K562 (cell line): ENCODE results near the gene HEPACAM.

Experiments
- CBX3 ChIP-seq, 2 experiments: IDR thresholded peaks; 1 replicate in 1 of 2; 2 replicates in 1 of 2; pipeline ENCODE4 v1.6.1; 2012; ENCODE audit warnings: inconsistent platforms in 2 of 2, low read length in 2 of 2, borderline replicate concordance in 1 of 2, control low read depth in 1 of 2
- HCFC1 ChIP-seq: IDR thresholded peaks from 2 replicates; pipeline ENCODE4 v1.6.1; 2012; ENCODE audit warnings: low read depth, low read length, improper control_type of control experiment
- NBN ChIP-seq: fragments of 450-650 bp; IDR thresholded peaks from 2 replicates; pipeline ENCODE4 v1.6.1; 2016; ENCODE audit warnings: low read depth, mild to moderate bottlenecking
- NFRKB ChIP-seq: fragments of 450-650 bp; IDR thresholded peaks from 2 replicates; pipeline ENCODE4 v1.6.1; 2016; ENCODE audit warnings: low read depth
- RBFOX2 ChIP-seq: fragments of 200-400 bp; formaldehyde crosslinking; IDR thresholded peaks from 2 replicates; pipeline ENCODE4 v1.6.1; 2017; ENCODE audit warnings: low read depth, mild to moderate bottlenecking, low read length, moderate library complexity
- SMAD3 ChIP-seq: fragments of 450-650 bp; formaldehyde crosslinking; conservative IDR thresholded peaks from 2 replicates; pipeline ENCODE4 v1.4.0; 2020; ENCODE audit warnings: mild to moderate bottlenecking
- SMC3 ChIP-seq: conservative IDR thresholded peaks from 2 replicates; pipeline ENCODE4 v1.6.1; 2011; ENCODE audit warnings: low read depth, low read length, improper control_type of control experiment; ENCODE audit not compliant: insufficient read depth
- YY1 ChIP-seq, 3 experiments: IDR thresholded peaks; 2 replicates each; pipeline ENCODE4 v1.6.1; 2011; ENCODE audit warnings: low read length in 2 of 3, mild to moderate bottlenecking in 2 of 3, moderate library complexity in 2 of 3, borderline replicate concordance in 1 of 3, control low read depth in 1 of 3, low read depth in 1 of 3; ENCODE audit not compliant: insufficient read depth in 3 of 3, insufficient replicate concordance in 2 of 3, control insufficient read depth in 1 of 3, insufficient read length in 1 of 3; ENCODE audit errors: extremely low read depth in 1 of 3
- ZNF175 ChIP-seq: fragments of 200-800 bp; sonication (Bioruptor generic); IDR thresholded peaks from 2 replicates; pipeline ENCODE4 v1.6.1; 2016; ENCODE audit warnings: low read depth, mild to moderate bottlenecking, missing genetic modification characterization, missing compliant biosample characterization
- TF ChIP-seq, protein P1 (sequence below), 3 experiments: IDR thresholded peaks in 2 of 3; conservative IDR thresholded peaks in 1 of 3; 2 replicates each; pipeline ENCODE4 v1.5.1; 2011 to 2012; ENCODE audit warnings: low read length in 3 of 3, mild to moderate bottlenecking in 3 of 3, control low read depth in 2 of 3, improper control_type of control experiment in 1 of 3, inconsistent platforms in 1 of 3, low read depth in 1 of 3, mixed read lengths in 1 of 3, moderate library complexity in 1 of 3; ENCODE audit not compliant: insufficient read depth in 2 of 3

DNA sequence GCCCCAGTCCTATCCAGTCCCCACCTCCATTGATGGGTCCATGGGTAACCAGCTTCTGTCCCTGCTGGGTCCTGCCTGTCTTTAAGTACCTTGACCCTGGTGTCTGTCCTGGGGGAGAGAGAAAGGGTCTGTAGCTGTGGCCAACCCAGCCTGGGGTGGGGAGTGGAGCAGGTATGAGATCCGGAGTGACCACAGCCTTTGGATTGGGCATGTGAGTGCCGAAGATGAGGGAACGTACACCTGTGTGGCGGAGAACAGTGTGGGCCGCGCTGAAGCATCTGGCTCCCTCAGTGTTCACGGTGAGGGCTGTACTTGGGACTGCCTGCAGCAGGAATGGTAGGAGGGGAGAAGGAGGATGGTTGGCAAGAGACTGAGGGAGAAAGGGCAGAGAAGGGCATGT, 65.4 kb downstream of the HEPACAM start:
- no peak for TF ChIP-seq HCFC1
- TF ChIP-seq, protein P1, sequence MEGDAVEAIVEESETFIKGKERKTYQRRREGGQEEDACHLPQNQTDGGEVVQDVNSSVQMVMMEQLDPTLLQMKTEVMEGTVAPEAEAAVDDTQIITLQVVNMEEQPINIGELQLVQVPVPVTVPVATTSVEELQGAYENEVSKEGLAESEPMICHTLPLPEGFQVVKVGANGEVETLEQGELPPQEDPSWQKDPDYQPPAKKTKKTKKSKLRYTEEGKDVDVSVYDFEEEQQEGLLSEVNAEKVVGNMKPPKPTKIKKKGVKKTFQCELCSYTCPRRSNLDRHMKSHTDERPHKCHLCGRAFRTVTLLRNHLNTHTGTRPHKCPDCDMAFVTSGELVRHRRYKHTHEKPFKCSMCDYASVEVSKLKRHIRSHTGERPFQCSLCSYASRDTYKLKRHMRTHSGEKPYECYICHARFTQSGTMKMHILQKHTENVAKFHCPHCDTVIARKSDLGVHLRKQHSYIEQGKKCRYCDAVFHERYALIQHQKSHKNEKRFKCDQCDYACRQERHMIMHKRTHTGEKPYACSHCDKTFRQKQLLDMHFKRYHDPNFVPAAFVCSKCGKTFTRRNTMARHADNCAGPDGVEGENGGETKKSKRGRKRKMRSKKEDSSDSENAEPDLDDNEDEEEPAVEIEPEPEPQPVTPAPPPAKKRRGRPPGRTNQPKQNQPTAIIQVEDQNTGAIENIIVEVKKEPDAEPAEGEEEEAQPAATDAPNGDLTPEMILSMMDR (IDR thresholded peaks at IDR 0.05 in 2 of 3, conservative IDR thresholded peaks at IDR 0.05 in 1 of 3; ENCODE audit: insufficient read depth in 2 of 3, low read depth in 1 of 3, low read length in 3 of 3): no peak
- no peak for TF ChIP-seq SMAD3 (CRISPR knock-in tag)
- no peak for TF ChIP-seq RBFOX2
- no peak for TF ChIP-seq CBX3 (IDR thresholded peaks at IDR 0.05; ENCODE audit: borderline replicate concordance in 1 of 2, low read length in 2 of 2)
- no peak for TF ChIP-seq YY1 (IDR thresholded peaks at IDR 0.05; ENCODE audit: borderline replicate concordance in 1 of 3, control insufficient read depth in 1 of 3, extremely low read depth in 1 of 3, insufficient read depth in 3 of 3, insufficient read length in 1 of 3, insufficient replicate concordance in 2 of 3, low read depth in 1 of 3, low read length in 2 of 3)
- no peak for TF ChIP-seq ZNF175 (CRISPR knock-in tag)
- TF ChIP-seq NBN: no peak
- no peak for TF ChIP-seq SMC3
- TF ChIP-seq NFRKB: no peak
